CD14-positive monocyte (primary cell): ENCODE results near the gene SLPI. TPM values are rescaled to one million over a fixed set of nuclear protein-coding genes. Genes with fewer than 3 reads are reported as not detected.

Source experiments
- DNase-seq, 3 donors: peaks; one replicate each; pipeline ENCODE4 v3.0.0-alpha.2; 2011 to 2022
- H2AFZ ChIP-seq: 2 replicates; pipeline ENCODE4 v1.6.0; 2012; ENCODE audit warnings: mild to moderate bottlenecking, low read depth, low read length, inconsistent platforms; ENCODE audit not compliant: insufficient read depth, poor library complexity, severe bottlenecking
- H3K27ac ChIP-seq, 2 donors: 1 replicate in 1 of 2; 2 replicates in 1 of 2; pipeline ENCODE4 v1.5.1; 2012 to 2013; ENCODE audit warnings: low read length in 2 of 2, control low read depth in 1 of 2, inconsistent platforms in 1 of 2, low read depth in 1 of 2, mild to moderate bottlenecking in 1 of 2
- H3K27me3 ChIP-seq, 2 donors: one replicate each; pipeline versions ENCODE4 v1.6.0 to v1.6.1; 2011 to 2013; ENCODE audit warnings: low read length in 2 of 2; ENCODE audit not compliant: control insufficient read depth in 2 of 2, insufficient read depth in 2 of 2
- H3K36me3 ChIP-seq, 2 donors: replicated peaks in 1 of 2; 1 replicate in 1 of 2; 2 replicates in 1 of 2; pipeline versions ENCODE4 v1.5.1 to v1.6.1; 2012 to 2013; ENCODE audit warnings: low read length in 2 of 2, control low read depth in 1 of 2, inconsistent platforms in 1 of 2, mild to moderate bottlenecking in 1 of 2; ENCODE audit not compliant: insufficient read depth in 2 of 2, control insufficient read depth in 1 of 2
- H3K4me1 ChIP-seq, 2 donors: 1 replicate in 1 of 2; 2 replicates in 1 of 2; pipeline versions ENCODE4 v1.5.1 to v1.6.1; 2012 to 2013; ENCODE audit warnings: low read length in 2 of 2, control low read depth in 1 of 2, inconsistent platforms in 1 of 2, mild to moderate bottlenecking in 1 of 2, moderate library complexity in 1 of 2; ENCODE audit not compliant: insufficient read depth in 2 of 2, control insufficient read depth in 1 of 2
- H3K4me2 ChIP-seq: replicated peaks from 2 replicates; pipeline ENCODE3; 2012; ENCODE audit warnings: low read length, moderate library complexity, mild to moderate bottlenecking; ENCODE audit not compliant: poor library complexity, severe bottlenecking; ENCODE audit errors: extremely low read depth
- H3K4me3 ChIP-seq, 3 experiments: fragments of 200-600 bp in 1 of 3; sonication (generic) in 1 of 3; replicated peaks in 1 of 3; 1 replicate in 2 of 3; 2 replicates in 1 of 3; pipeline ENCODE4 v1.5.1; 2011 to 2013; ENCODE audit warnings: low read length in 3 of 3, mild to moderate bottlenecking in 3 of 3, control low read depth in 2 of 3, low read depth in 2 of 3, inconsistent platforms in 1 of 3, moderate library complexity in 1 of 3
- H3K79me2 ChIP-seq: 2 replicates; pipeline ENCODE4 v1.6.0; 2012; ENCODE audit warnings: mild to moderate bottlenecking, control low read depth, inconsistent platforms, low read length, moderate library complexity; ENCODE audit not compliant: insufficient read depth
- H3K9ac ChIP-seq: 2 replicates; pipeline ENCODE4 v1.6.0; 2017; ENCODE audit warnings: low read length, mild to moderate bottlenecking; ENCODE audit not compliant: insufficient read depth, poor library complexity, severe bottlenecking
- H3K9me3 ChIP-seq, 2 donors: replicated peaks in 1 of 2; 1 replicate in 1 of 2; 2 replicates in 1 of 2; pipeline versions ENCODE4 v1.5.1 to v1.6.1; 2012 to 2013; ENCODE audit warnings: low read length in 2 of 2, control low read depth in 1 of 2; ENCODE audit not compliant: control insufficient read depth in 1 of 2, insufficient read depth in 1 of 2
- H4K20me1 ChIP-seq: 2 replicates; pipeline ENCODE4 v1.6.0; 2012; ENCODE audit warnings: mild to moderate bottlenecking, low read length, control low read depth, moderate library complexity; ENCODE audit not compliant: insufficient read depth
- H3K27ac Mint-ChIP-seq, 7 donors: one replicate each; pipeline ENCODE4 v1.8.0; 2020; ENCODE audit warnings: mild to moderate bottlenecking in 7 of 7, mixed read lengths in 7 of 7, moderate library complexity in 6 of 7, inconsistent platforms in 2 of 7
- H3K27me3 Mint-ChIP-seq, 3 donors: one replicate each; pipeline ENCODE4 v1.8.0; 2021 to 2022; ENCODE audit warnings: low read depth in 3 of 3, mild to moderate bottlenecking in 3 of 3, mixed read lengths in 3 of 3, moderate library complexity in 3 of 3, inconsistent platforms in 1 of 3
- H3K36me3 Mint-ChIP-seq, 2 donors: one replicate each; pipeline ENCODE4 v1.8.0; 2020; ENCODE audit warnings: mixed read lengths in 2 of 2, inconsistent platforms in 1 of 2, mild to moderate bottlenecking in 1 of 2
- H3K4me1 Mint-ChIP-seq: one replicate; pipeline ENCODE4 v1.8.0; 2020; ENCODE audit warnings: mild to moderate bottlenecking, mixed read lengths
- H3K4me3 Mint-ChIP-seq, 2 donors: one replicate each; pipeline ENCODE4 v1.8.0; 2020; ENCODE audit warnings: mild to moderate bottlenecking in 2 of 2, mixed read lengths in 2 of 2, moderate library complexity in 1 of 2
- H3K9me3 Mint-ChIP-seq, 7 donors: one replicate each; pipeline ENCODE4 v1.8.0; 2020 to 2022; ENCODE audit warnings: mixed read lengths in 7 of 7, mild to moderate bottlenecking in 6 of 7, moderate library complexity in 6 of 7, inconsistent platforms in 2 of 7
- WGBS: methylation state at CpG from one replicate; pipeline ENCODE4 v1.1.5; 2013; ENCODE audit warnings: missing lambda C conversion rate; ENCODE audit not compliant: insufficient coverage; 5-methylcytosine and 5-hydroxymethylcytosine counted together
- intact Hi-C, 2 donors: fragments of 100-400 bp; cut with micrococcal nuclease; formaldehyde crosslinking; loops; one replicate each; pipeline versions ENCODE4 v1.15.0 to v1.15.1; 2023
- polyA plus RNA-seq, 3 donors: library from polyadenylated mRNA; depleted of rRNA in 1 of 3; unstranded in 2 of 3; stranded (reverse) in 1 of 3; fragments of 300-500 nt in 2 of 3; fragments of >200 nt in 1 of 3; fragmentation: Illumina TruSeq in 2 of 3; gene quantifications; 1 replicate in 2 of 3; 2 replicates in 1 of 3; pipeline ENCODE4 v1.2.3, GENCODE V29; 2012 to 2021
- TF ChIP-seq, protein P1 (sequence below): fragments of 200-600 bp; IDR thresholded peaks from one replicate; pipeline ENCODE4 v1.8.0; 2022; ENCODE audit warnings: antibody characterized with exemption, mild to moderate bottlenecking

Gene SLPI
- polyA plus RNA-seq, 3 donors = 0.47 to 1.2 (median 0.71) TPM

DNA sequence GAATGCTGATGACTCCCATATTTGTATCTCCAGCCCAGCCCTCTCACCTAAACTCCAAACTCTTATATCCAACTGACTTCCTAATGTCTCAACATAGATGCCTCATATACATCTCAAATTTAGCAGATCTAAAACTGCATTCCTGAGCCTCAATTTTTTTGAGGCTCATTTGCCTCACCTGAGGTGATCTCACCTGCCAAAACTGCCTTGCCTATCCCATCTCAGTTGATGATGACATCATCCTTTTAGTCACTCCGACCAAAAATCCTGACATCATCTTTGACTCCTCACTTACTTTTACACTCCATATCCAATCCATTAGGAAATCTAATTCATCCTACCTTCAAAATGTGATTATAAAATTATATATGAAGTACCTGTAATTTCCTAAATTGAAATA is 25.6 kb upstream of the SLPI start:
- no peak overlapping the region for H2AFZ ChIP-seq
- TF ChIP-seq, protein P1, sequence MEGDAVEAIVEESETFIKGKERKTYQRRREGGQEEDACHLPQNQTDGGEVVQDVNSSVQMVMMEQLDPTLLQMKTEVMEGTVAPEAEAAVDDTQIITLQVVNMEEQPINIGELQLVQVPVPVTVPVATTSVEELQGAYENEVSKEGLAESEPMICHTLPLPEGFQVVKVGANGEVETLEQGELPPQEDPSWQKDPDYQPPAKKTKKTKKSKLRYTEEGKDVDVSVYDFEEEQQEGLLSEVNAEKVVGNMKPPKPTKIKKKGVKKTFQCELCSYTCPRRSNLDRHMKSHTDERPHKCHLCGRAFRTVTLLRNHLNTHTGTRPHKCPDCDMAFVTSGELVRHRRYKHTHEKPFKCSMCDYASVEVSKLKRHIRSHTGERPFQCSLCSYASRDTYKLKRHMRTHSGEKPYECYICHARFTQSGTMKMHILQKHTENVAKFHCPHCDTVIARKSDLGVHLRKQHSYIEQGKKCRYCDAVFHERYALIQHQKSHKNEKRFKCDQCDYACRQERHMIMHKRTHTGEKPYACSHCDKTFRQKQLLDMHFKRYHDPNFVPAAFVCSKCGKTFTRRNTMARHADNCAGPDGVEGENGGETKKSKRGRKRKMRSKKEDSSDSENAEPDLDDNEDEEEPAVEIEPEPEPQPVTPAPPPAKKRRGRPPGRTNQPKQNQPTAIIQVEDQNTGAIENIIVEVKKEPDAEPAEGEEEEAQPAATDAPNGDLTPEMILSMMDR = no peak
- no peak for DNase-seq
- no peak overlapping the region for H3K4me3 ChIP-seq
- no CpG with 5 or more reads among the region's 1 CpG for WGBS
- H3K79me2 ChIP-seq = no peaks in the 10 kb centered on the region
- intact Hi-C loops = no loop called here
- no peaks in the 10 kb centered on the region for H4K20me1 ChIP-seq
- H3K36me3 ChIP-seq = no peaks in the 10 kb centered on the region
- H3K4me2 ChIP-seq = no peak overlapping the region
- H3K9ac ChIP-seq = no peak overlapping the region
- Mint-ChIP-seq H3K36me3 (no peaks in the 10 kb centered on the region), H3K4me1 (peaks cover 11% of the 10 kb centered on the region), H3K27me3 (peaks cover 2 to 16% (median 11%) of the 10 kb centered on the region in 3 donors), H3K4me3 (no peak overlapping the region), H3K27ac (no peak overlapping the region), H3K9me3 (peaks cover 0 to 2% (median 0%) of the 10 kb centered on the region in 7 donors)
- peaks cover 0 to 9% of the 10 kb centered on the region in 2 donors for H3K4me1 ChIP-seq
- H3K9me3 ChIP-seq = no peaks in the 10 kb centered on the region
- peaks cover 0 to 3% of the 10 kb centered on the region in 2 donors for H3K27me3 ChIP-seq
- no peak overlapping the region for H3K27ac ChIP-seq

DNA sequence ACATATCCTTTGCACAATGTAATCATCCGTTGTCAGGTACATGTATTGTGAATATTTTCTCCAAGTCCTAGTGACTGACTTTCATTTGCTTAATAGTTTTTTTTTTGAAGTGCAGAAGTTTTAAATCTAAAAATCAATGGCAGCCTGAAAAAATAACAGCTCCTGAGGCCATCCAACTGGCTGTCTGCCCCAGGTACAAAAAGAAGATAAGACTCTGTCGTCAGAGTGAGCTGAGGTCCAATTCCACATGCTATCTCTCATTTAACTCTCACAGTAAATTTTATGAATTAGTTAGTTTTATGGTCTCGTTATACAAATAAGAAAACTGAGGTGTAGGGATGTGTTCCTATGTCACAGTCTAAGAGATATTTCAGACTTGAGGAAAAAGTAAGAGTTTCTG is 21.0 kb upstream of the SLPI start:
- Histone ChIP-seq H3K9me3 (no peaks in the 10 kb centered on the region), H3K9ac (no peak overlapping the region), H3K4me1 (no peaks in the 10 kb centered on the region), H2AFZ (no peak overlapping the region), H4K20me1 (no peaks in the 10 kb centered on the region), H3K27ac (no peak overlapping the region), H3K4me3 (no peak overlapping the region), H3K4me2 (no peak overlapping the region), H3K27me3 (peaks cover 4 to 10% of the 10 kb centered on the region in 2 donors), H3K79me2 (no peaks in the 10 kb centered on the region), H3K36me3 (no peaks in the 10 kb centered on the region)
- TF ChIP-seq, protein P1 = no peak
- no peak for DNase-seq
- Mint-ChIP-seq H3K27me3 (peaks cover 3 to 30% (median 19%) of the 10 kb centered on the region in 3 donors), H3K27ac (no peak overlapping the region), H3K9me3 (peaks cover 0 to 2% (median 0%) of the 10 kb centered on the region in 7 donors), H3K36me3 (no peaks in the 10 kb centered on the region), H3K4me1 (peaks cover 3% of the 10 kb centered on the region), H3K4me3 (no peak overlapping the region)
- WGBS = no CpG with 5 or more reads among the region's 3 CpGs
- intact Hi-C loops = no loop called here
